ENCODE results near the gene PLEKHG5.

The PLEKHG5 gene, protein sequence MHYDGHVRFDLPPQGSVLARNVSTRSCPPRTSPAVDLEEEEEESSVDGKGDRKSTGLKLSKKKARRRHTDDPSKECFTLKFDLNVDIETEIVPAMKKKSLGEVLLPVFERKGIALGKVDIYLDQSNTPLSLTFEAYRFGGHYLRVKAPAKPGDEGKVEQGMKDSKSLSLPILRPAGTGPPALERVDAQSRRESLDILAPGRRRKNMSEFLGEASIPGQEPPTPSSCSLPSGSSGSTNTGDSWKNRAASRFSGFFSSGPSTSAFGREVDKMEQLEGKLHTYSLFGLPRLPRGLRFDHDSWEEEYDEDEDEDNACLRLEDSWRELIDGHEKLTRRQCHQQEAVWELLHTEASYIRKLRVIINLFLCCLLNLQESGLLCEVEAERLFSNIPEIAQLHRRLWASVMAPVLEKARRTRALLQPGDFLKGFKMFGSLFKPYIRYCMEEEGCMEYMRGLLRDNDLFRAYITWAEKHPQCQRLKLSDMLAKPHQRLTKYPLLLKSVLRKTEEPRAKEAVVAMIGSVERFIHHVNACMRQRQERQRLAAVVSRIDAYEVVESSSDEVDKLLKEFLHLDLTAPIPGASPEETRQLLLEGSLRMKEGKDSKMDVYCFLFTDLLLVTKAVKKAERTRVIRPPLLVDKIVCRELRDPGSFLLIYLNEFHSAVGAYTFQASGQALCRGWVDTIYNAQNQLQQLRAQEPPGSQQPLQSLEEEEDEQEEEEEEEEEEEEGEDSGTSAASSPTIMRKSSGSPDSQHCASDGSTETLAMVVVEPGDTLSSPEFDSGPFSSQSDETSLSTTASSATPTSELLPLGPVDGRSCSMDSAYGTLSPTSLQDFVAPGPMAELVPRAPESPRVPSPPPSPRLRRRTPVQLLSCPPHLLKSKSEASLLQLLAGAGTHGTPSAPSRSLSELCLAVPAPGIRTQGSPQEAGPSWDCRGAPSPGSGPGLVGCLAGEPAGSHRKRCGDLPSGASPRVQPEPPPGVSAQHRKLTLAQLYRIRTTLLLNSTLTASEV

DNA sequence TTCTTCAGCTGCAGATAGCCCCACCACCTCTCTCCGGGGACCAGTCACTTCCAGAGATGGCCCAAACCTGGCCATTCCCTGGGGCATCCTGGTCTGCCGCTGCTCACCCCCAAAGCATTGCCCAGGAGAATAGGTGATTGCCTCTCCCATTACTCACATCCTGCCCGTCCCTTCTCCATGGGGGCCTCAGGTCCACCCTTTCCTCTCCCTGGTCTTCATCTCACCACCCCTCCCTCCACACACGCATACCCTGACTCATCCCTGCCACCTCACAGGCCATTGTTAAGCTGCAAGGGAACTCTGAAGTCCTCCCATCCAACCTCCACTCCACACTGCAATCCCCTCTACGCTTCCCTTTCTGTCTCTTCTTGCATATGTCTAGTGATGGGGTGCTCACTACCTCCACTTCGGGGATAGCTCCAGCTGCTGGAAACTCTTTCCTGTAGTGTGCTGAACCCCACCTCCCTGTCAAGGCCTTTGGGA is at the start of gene PLEKHG5:
PLEKHG5 (minus strand) TSS at position 188 of the 483 bp plus-strand sequence. CDS start 14,096 bp downstream, outside the sequence.
- peak; percentile 81 for DNase-seq (ENCODE audit: low read depth)

DNA sequence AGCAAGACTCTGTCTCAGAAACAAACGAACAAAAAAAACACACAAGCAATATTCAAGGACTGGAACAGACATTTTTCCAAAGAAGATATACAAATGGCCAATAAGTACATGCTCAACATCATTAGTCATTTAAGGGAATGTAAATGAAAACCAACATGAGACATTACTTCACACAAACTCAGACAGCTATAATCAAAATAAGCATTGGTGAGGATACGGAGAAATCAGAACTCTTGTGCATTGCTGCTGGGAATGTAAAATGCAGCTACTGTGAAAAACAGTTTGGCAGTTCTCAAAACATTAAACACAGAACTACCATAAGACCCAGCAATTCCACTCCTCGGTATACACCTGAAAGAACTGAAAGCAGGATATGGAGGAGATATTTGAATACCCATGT is 47.5 kb upstream of the PLEKHG5 start:
- DNase-seq (ENCODE audit: low read depth) = peak; percentile 83

DNA sequence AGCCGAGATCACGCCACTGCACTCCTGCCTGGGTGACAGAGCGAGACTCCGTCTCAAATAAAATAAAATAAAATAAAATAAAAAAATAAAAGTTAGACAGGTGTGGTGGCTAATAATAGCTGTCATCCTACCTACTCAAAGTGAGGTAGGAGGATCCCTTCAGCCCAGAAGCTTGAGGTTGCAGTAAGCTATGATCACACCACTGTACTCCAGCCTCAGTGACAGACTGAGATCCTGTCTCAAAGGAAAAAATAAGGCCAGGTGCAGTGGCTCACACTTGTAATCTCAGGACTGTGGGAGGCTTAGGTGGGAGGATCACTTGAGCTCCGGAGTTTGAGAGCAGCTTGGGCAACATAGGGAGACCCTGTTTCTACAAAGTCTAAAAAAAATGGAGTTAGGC is 44.8 kb upstream of the PLEKHG5 start:
- DNase-seq (ENCODE audit: low read depth) = no peak

DNA sequence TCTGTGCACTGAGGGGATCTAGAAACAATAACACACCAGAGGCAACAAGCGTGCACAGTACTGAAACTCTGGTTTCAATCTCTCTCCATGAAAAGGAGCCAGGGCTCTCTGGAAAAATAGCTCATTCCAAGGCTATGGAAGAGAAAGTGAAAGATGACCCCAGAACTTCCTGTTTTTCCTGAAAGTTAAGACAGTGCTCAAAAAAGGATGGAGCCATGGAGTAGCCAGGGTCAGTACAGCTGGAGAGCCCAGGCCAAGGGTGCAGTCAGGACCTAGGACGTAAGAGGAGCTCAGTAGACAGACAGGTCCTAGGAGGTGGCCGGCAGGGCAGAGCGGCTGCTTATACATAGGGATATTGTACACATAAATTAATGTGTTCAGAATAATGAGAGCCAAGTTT is 43.7 kb upstream of the PLEKHG5 start:
- no peak for DNase-seq (ENCODE audit: low read depth)

DNA sequence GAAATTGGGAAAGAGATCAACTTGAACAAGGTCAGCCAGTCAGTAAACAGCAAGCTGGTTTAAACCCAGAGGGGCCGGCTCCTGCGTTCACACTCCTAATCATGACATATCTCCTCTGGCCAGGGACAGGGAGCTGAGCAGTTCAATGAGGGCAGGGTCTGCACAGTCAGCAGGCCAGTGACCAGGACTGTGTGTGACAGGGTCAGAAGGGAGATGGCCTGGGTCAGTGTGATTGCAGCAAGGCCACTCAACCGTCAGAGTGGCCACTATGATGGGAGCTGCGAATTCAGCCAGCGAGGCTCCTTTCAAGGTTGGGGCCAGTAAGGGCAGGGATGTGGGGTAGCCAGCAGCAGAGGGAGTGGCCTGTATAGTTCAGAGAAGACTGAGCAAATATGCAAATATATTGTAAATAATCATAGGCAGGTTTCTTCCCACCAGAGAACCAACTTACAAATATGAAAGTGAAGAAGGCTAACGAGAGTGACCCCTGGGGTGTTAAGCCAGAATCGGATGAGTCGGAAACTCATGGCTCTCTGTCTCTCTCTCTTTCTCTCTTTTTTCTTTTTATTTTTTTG is 42.9 kb upstream of the PLEKHG5 start:
- no peak for DNase-seq (ENCODE audit: low read depth)

DNA sequence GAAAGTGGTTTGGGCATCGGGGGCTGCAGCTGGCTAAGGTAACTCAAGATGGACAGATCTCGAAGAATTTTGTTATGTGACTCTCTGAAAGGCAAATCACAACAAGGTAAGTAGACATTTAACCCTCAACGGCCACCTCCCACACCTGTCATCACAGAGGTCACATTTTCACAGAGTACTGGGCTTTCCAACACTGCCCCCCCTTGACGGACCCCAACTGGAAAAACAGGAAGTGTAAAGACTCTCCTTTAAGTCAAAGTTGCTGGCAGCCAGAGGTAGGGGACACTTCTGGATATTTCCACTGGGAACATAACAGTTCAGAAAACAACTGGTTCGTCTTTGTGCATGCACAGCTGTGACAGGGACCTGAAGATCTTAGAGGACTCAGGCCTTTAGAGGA is 40.5 kb upstream of the PLEKHG5 start:
- no peak for DNase-seq (ENCODE audit: low read depth)

DNA sequence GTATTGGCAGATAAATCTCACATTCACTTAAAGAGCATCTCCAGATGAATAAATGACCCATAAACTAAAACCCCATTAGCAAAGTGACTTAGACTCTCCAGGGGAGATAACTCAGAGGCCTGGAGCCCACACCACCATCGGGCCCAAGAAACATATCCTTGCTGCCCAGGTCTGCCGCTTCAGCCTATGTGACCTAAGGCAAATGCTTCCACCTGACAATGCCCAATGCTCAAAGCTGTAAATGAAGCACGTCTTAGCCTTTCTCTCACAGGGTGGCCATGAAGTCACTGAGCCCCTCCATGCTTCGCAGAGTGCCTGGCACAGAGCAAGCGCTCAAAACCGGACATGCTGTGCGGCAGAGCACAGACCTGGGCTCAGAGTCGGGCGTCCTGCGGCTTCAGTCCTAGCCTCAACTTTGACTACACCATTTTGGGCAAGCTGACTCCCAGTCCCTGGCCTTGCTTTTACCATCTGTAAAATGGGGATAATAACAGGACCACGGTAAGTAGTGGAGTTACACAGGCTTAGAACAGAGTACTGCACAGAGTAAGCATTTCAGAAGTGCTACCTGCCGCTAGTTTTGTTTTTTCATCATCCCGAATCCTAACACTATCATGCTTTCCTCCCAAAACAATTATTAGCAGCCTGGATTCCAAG is 39.2 kb upstream of the PLEKHG5 start:
- no peak for DNase-seq (ENCODE audit: low read depth)

DNA sequence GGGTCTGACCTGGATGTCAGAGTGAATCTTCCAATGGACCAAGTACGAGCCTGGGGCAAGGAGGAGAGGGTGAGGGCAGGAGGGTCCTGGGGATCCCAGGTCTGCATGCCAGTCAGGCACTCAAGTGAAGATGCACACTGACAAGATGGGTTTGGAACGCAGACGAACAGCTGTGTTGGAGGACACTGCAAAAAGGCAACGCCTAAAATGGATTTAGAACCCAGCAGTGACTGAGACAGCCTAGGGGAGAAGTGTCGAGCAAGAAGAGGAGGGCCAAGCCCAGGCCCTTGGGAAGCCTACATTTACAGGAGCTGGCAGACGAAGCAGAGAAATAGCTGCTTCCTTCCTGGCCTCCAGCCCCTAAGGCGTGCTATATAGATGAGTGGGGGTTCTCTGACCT is 37.0 kb upstream of the PLEKHG5 start:
- DNase-seq (ENCODE audit: low read depth) = no peak

DNA sequence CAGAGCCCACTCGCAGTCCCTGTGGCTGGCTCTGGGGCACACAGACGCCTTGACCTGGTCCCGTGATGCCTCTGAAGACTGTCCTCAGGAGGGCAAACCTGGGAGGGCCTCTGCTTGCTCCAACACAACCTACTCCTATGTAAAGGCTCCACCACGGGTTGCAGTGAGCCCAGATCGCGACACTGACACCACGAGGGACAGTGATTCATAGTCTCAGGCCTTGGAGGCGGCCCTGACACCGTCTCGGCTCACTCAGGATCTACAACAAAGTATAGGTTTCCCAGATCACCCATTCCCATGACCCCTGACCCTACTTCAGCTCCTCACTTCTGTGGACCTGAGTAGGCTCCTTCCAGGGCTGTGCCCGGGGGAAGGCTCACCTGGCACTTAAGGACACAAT is 34.8 kb upstream of the PLEKHG5 start:
- DNase-seq (ENCODE audit: low read depth) = no peak

DNA sequence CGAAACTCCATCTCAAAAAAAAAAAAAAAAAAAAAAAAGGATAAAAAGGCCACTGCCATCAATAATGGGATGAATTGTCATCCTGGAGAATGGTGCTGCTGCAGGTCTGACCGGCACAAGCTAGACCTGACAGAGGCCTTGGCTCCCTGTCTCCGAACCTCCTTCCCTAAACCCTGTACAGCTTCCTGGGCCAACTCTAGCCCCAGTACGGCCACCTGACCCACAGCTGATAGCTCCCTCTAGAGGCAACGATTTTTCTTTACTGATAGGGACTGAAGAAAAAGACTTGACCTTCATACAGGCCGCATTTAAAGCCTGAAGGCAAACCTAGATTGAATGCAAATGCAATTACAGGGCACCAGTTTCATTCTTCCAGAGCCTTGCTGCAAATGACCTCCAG is 32.1 kb upstream of the PLEKHG5 start:
- peak; percentile 54 for DNase-seq (ENCODE audit: low read depth)

DNA sequence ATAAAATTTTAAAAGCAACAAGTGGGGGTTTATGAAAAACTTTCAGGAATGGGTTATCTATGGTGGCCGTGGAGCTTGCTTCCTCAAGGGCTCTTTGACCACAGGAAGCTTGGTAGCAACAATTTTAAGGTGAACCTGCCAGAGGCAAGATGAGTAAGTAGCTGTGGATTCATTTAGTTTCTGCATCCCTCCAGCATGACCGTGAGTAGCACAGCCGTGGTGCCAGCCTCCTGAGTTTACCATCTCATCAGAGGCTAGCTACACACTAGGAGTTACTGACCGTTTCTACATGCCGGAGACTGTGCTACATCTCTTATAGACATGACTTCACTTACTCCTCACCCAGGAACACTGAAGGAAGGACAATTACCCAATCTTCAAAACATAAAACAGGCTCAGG is 30.1 kb upstream of the PLEKHG5 start:
- DNase-seq (ENCODE audit: low read depth) = peak; percentile 71

DNA sequence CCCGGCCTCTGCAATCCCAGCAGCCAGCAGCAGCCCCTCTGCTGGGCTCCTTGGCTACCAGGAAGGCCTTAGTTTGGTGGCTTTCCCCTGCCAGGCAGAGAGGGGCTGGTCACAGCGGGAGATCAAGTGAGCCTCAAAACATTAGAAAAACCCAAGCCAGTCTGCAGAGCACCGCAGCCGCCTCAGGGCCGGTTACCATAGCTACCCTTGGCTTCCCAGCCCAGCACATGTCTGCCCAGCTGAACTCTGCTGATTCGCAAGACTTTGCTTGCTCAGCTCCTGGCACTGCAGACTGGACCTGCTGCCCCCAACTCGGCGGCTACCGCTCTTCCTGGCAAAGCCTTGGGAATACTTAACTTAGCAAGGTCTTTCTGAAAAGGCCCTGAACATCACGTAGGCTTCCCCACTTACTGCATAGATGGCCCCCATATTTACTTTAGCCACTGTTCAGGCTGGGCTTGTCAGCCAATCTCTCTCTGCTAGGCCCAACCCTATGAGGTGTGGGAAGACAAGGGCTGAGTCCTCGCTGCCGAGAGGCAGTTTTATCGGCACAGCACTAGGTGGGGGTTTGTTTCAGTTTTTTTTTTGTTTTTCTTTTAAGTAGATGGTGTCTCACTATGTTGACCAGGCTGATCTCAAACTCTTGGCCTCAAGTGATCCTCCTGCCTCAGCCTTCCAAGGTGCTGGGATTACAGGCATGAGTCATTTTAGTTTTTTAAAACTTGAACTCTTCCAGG is 28.6 kb upstream of the PLEKHG5 start:
- DNase-seq (ENCODE audit: low read depth) = peak; percentile 92

DNA sequence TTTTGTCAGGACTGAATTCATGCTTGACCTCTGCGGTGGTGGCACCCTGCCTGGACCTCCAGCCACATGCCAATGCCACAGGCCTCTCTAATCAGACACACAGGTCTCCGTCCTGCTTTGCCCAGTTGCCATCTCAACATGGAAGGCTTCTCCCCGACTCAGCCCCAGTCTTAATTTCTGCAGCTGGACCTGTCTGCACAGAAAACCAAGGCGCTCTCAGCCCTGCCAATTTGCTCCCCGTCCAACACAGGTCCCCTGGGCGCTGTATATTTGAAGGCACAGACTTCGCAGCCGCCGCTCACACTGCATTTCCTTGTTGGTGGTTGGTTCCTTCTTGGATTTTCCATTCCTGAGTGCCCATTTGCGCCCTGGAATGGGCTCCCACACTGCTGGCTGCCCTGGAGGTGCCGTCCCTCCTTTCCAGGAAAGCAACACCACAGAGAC is 28.0 kb upstream of the PLEKHG5 start:
- DNase-seq (ENCODE audit: low read depth) = no peak

DNA sequence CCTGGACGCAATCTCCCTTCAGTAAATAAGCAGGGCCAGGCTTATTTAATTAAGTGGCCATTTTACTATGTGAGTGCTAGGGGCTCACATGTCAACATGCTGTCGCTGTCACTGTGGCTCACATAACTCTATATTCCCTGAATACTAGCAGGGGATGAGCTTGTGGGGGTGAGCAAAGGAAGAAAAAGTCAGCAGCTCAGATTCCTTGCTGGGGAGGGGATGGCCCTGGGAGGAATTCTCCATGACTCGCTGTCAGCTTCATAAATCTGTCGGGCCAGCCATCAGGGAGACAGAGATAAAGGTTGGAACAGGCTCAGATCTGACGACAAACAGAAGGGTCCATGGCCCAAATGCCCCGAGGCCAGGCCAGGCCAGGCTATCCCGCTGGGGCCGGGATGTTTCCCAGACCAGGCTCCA is 26.0 kb upstream of the PLEKHG5 start:
- peak; percentile 61 for DNase-seq (ENCODE audit: low read depth)

DNA sequence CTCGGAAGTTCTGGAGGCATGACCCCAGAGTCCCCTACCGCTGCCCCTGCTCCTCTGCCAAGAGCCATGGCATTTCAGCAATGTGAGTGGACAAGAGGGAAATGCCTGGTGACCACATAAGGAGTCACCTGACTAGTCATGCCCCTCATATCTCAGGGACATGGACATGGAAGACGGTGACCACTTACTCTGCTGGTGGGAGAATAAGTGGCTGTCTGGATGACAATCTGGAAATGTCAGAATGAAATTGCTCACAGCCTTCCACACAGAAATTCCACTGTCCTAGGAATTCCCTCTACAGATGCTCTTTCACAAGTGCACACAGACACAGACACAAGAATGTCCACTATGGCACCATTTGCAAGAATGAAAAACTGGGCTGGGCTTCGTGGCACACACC is 24.3 kb upstream of the PLEKHG5 start:
- DNase-seq (ENCODE audit: low read depth) = peak; percentile 66

DNA sequence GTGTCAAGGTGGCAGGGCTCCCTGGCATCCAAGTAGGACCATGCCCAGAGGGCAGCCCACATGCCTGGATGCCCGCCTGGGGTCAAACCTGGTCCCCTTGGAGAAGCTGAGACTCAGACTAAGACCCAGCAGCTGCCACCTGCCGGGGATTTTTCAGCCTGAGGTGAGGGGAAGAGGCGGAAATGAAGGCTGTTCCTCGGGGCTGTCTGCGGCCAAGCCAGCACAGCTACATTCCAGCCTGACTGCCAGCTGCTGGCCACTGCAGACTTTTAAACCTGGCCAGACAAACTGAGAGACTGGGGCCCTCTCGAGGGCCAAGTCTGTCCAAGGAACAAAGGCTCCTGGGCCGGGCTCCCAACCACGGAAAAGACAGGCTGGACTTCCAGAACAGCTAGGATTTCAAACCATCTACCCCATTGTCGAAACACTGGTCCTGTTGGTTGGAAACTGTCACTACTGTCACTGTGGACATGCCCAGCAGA is 21.9 kb upstream of the PLEKHG5 start:
- no peak for DNase-seq (ENCODE audit: low read depth)

DNA sequence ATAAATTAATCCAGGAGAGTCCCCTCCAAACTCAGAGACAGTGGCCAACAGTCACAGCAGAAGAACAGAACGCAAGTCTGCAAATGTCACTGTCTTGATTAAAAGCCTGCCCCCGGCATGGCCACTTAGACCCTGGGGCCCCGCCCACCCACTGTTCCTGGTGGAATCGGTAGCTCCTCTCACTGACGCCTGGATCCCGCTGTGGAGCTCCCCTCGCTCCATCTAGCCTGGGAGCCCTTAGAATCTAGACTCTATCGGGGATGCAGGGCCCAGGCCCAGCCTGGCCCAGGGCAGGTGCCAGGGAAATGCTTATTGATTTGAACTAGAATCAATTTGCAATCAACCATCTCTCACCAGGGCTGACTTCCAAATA is 21.4 kb upstream of the PLEKHG5 start:
- DNase-seq (ENCODE audit: low read depth) = no peak

DNA sequence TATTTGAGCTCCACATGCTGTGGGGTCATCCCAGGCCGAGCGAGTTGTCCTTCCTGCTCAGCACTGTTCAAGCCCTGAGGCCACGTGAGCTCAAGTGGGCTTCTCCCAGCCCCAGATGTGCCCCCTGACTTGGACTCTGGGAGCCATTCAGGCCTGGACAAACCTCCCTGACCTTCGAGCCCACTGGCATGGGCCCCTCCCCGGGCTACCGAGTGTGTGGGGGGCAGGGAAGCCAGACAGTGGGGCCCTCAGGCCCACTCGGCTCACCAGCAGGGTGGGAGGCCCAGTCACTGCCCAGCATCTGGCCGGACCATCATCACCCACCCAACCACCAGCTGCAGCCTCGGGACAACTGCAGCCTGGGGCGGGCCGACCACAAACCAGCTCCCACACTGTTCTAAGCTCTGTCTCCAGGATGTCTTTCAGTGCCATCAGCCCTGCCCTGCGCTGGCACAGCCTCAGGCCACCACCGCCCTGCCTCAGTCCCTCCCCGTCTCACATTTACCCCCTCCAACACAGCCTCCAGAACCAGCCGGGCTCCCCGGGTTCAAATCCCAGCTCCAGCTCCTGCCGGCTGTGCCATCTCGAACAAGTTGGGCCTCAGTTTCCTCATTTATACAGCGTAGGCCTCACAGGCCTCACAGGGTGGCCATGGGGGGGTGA is 20.9 kb upstream of the PLEKHG5 start:
- no peak for DNase-seq (ENCODE audit: low read depth)

DNA sequence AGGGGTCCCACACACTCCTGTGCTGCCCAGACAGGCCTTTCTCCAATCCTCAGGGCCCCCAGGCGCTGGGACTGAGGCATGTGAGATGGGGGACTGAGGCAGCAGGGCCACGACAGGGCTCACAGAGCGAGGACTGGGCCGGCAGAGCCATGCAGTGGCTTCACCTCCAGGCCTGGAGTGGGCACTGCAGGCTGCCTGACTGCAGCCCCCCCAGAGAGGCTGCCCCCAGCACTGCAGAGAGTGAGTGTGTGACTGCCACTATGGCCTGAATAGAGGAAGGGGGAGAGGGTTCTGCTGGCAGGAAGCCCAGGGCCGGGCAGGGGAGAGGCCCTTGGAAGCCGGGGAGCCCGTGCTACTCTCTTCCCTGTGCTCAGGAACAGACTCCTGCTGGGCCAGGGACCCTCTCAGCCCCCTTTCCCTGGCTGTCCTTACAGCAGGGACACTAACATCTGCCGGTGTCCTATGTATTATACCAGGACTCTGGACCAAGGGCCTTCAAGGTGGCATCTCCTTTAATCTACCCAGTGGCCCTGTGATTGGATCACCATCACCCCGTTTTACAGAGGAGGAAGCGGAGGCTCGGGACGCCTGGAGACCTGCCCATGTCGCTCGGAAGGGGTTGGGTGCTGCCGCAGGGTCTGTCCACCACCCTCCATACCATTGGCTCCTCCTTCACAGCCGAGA is 20.2 kb upstream of the PLEKHG5 start:
- no peak for DNase-seq (ENCODE audit: low read depth)

DNA sequence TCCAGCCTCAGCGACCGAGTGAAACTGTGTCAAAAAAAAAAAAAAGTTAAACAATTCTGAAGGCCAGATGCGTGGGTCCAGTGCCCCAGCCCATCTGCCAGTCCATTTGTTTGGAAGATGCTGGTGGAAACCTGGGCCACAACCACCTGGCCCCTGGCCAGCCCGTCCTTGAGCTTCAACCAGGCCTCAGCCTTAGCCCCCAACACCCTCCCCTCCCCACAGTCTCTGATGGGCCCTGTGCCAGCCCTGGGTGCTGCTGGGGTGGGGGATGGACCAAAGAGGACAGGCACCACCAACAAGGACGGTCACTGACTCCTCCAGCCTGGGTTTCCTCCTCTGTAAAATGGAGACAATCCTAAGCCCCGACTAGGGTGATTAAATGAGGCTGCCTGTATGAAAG is 19.6 kb upstream of the PLEKHG5 start:
- DNase-seq (ENCODE audit: low read depth) = no peak
